ENCODE measurements around the gene MAB21L4. TPM values are rescaled to one million over a fixed set of nuclear protein-coding genes. Genes with fewer than 3 reads are reported as not detected.

The MAB21L4 gene
- total and polyA plus RNA-seq, 8 donors = 0.79 to 35.7 (median 2.0) TPM

GRCh38 chr2:240858321-240858720 lies 37.6 kb downstream of the MAB21L4 start:
- H3K36me3 ChIP-seq = no peaks in the 10 kb centered on the region
- peaks cover 0 to 13% of the 10 kb centered on the region in 2 donors for H3K9me3 ChIP-seq
- no peak overlapping the region for H3K27ac ChIP-seq
- H3K4me3 ChIP-seq = no peak overlapping the region
- TF ChIP-seq CTCF (IDR thresholded peaks at IDR 0.05) = no peak
- ATAC-seq = no peak
- no peak for DNase-seq
- intact Hi-C loops (cut with DNase I) = no loop called here
- H3K4me1 ChIP-seq = no peaks in the 10 kb centered on the region
- no peaks in the 10 kb centered on the region for H3K27me3 ChIP-seq

- intact Hi-C loops (cut with DNase I) = no loop called here
- Histone ChIP-seq H3K27me3 (no peaks in the 10 kb centered on the region), H3K36me3 (no peaks in the 10 kb centered on the region), H3K4me1 (no peaks in the 10 kb centered on the region), H3K4me3 (no peak overlapping the region), H3K27ac (no peak overlapping the region), H3K9me3 (peaks cover 0 to 13% of the 10 kb centered on the region in 2 donors)
- ATAC-seq (no peak), DNase-seq (peak in 1 of 4 donors; percentile 62)
- TF ChIP-seq CTCF (IDR thresholded peaks at IDR 0.05) = no peak
Measured at GRCh38 chr2:240857039-240858008, 38.6 kb downstream of the MAB21L4 start.

DNA sequence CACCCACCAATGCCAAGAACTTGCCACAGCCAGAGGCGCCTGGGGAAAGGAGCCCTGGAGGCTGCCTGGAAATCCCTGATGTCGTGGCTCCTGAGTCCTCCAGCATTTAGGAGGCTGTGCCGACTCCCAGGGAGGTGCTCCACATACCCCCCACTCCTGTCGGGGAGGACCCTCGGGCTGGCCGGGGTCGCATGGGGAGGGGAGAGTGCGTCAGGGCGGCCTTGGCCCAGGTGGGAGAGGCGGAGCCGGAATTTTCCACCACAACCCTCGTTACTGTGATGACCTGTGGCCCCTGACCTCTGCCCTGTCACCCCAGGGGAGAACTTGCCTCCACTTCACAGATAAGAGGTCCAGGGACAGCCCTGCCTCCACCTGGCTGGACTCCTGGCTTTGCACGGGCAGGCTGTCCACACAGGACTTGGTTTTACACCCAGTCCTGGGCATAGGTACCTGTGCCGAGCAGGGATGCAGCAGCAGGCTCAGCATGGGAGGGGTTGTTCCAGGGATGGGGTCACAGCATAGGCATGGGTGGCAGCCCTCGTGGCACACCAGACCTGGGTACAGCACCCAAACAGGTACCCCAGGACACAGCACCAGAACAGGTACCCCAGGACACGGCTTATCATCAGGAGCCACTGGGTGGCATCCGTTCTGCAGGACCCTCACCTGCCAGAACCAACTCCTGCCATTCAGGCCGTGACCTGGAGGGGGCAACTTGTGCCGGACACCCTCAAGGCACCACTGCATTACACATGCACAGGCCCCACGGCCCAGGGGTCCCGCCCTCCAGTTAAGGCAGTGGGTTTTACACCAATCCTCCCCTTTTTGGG lies 39.6 kb downstream of the MAB21L4 start:
- no peak overlapping the region for H3K4me3 ChIP-seq
- H3K9me3 ChIP-seq = peaks cover 0 to 13% of the 10 kb centered on the region in 2 donors
- no peak for TF ChIP-seq CTCF (IDR thresholded peaks at IDR 0.05)
- no peaks in the 10 kb centered on the region for H3K36me3 ChIP-seq
- no peak overlapping the region for H3K27ac ChIP-seq
- intact Hi-C loops (cut with DNase I) = no loop called here
- DNase-seq = peak in 1 of 4 donors; percentile 60
- no peaks in the 10 kb centered on the region for H3K27me3 ChIP-seq
- no peak for ATAC-seq
- H3K4me1 ChIP-seq = no peaks in the 10 kb centered on the region

DNA sequence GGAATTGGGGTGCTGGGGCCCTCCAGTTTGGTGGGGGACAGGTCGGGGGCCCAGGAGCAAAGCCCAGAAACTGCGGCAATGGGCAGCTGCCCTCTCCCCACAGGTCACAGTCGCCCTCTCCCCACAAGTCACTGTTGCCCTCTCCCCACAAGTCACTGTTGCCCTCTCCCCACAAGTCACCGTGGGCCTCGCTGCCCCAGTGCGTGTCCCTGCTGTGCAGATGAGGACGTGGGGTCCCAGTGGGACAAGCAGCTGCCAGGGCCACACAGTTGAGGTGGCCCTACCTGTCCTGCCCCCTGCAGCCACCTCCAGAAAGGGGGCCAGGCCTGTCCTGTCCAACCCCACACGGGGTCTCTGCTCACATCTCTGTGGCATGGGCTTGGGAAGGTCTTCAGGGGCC lies 40.3 kb downstream of the MAB21L4 start:
- H3K4me1 ChIP-seq = no peaks in the 10 kb centered on the region
- peaks cover 0 to 13% of the 10 kb centered on the region in 2 donors for H3K9me3 ChIP-seq
- ATAC-seq (no peak), DNase-seq (peak in 1 of 4 donors; percentile 56)
- no peaks in the 10 kb centered on the region for H3K27me3 ChIP-seq
- TF ChIP-seq CTCF (IDR thresholded peaks at IDR 0.05) = no peak
- no peaks in the 10 kb centered on the region for H3K36me3 ChIP-seq
- no peak overlapping the region for H3K4me3 ChIP-seq
- intact Hi-C loops (cut with DNase I) = no loop called here
- H3K27ac ChIP-seq = no peak overlapping the region

Measured in left lung (tissue), 10 donors.